Thymus (tissue), 14 donors: ENCODE results near the gene SHC1. TPM values are rescaled to one million over a fixed set of nuclear protein-coding genes. Genes with fewer than 3 reads are reported as not detected.

Source experiments
- DNase-seq, 9 donors: peaks; one replicate each; pipeline ENCODE4 v3.0.0-alpha.2; 2013; ENCODE audit warnings: low spot score in 9 of 9, low read depth in 6 of 9, missing footprints in 1 of 9
- H3K27ac ChIP-seq, 2 donors: one replicate each; pipeline ENCODE4 v1.5.1; 2013; ENCODE audit warnings: control low read depth in 1 of 2, low read depth in 1 of 2, low read length in 1 of 2, mild to moderate bottlenecking in 1 of 2, moderate library complexity in 1 of 2
- H3K27me3 ChIP-seq, 2 donors: one replicate each; pipeline ENCODE4 v1.5.1; 2013; ENCODE audit warnings: low read length in 1 of 2; ENCODE audit not compliant: control insufficient read depth in 2 of 2, insufficient read depth in 1 of 2
- H3K36me3 ChIP-seq, 2 donors: one replicate each; pipeline ENCODE4 v1.5.1; 2013; ENCODE audit warnings: low read length in 1 of 2, mild to moderate bottlenecking in 1 of 2, moderate library complexity in 1 of 2; ENCODE audit not compliant: control insufficient read depth in 2 of 2, insufficient read depth in 2 of 2
- H3K4me1 ChIP-seq, 2 donors: one replicate each; pipeline ENCODE4 v1.5.1; 2013; ENCODE audit warnings: low read length in 2 of 2; ENCODE audit not compliant: control insufficient read depth in 2 of 2, insufficient read depth in 2 of 2
- H3K4me3 ChIP-seq, 2 donors: one replicate each; pipeline ENCODE4 v1.5.1; 2013; ENCODE audit warnings: low read length in 2 of 2, control low read depth in 1 of 2, mild to moderate bottlenecking in 1 of 2
- H3K9me3 ChIP-seq, 2 donors: one replicate each; pipeline ENCODE4 v1.5.1; 2013; ENCODE audit warnings: low read length in 1 of 2, mild to moderate bottlenecking in 1 of 2; ENCODE audit not compliant: control insufficient read depth in 2 of 2, insufficient read depth in 1 of 2
- WGBS: extraction: QIAGEN DNeasy Blood & Tissue Kit; methylation state at CpG from one replicate; pipeline ENCODE4 v1.1.7; 2013; 5-methylcytosine and 5-hydroxymethylcytosine counted together
- long read RNA-seq, 10 donors: transcript quantifications; one replicate each; lab custom pipeline, GENCODE V29; 2026
- polyA plus RNA-seq: library from polyadenylated mRNA; stranded (reverse); fragments of 200-250 nt; gene quantifications from one replicate; pipeline ENCODE4 v1.2.3, GENCODE V29; 2013
- total RNA-seq: library from RNA; stranded (reverse); fragments of 120-200 nt; gene quantifications from one replicate; pipeline ENCODE4 v1.2.4, GENCODE V29; 2013
- donor health status: healthy.

SHC1 gene, protein sequence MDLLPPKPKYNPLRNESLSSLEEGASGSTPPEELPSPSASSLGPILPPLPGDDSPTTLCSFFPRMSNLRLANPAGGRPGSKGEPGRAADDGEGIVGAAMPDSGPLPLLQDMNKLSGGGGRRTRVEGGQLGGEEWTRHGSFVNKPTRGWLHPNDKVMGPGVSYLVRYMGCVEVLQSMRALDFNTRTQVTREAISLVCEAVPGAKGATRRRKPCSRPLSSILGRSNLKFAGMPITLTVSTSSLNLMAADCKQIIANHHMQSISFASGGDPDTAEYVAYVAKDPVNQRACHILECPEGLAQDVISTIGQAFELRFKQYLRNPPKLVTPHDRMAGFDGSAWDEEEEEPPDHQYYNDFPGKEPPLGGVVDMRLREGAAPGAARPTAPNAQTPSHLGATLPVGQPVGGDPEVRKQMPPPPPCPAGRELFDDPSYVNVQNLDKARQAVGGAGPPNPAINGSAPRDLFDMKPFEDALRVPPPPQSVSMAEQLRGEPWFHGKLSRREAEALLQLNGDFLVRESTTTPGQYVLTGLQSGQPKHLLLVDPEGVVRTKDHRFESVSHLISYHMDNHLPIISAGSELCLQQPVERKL
- 30.5 TPM for total RNA-seq
- 66.7 TPM for polyA plus RNA-seq
- long read RNA-seq, donor 1, partial matches to known transcripts, result 0 of 1 reads
- long read RNA-seq, donor 1, other reads (novel, unspliced or antisense), result 0 of 1 reads
- long read RNA-seq, donor 2, transcript SHC1-210 (12 exons, 3,481 nt), result minor isoform, 6 of 32 reads
- long read RNA-seq, donor 2, transcript SHC1-205 (13 exons, 3,062 nt), result major isoform, 10 of 32 reads
- long read RNA-seq, donor 2, partial matches to known transcripts, result 12 of 32 reads
- long read RNA-seq, donor 2, other reads (novel, unspliced or antisense), result 0 of 32 reads
- long read RNA-seq, donor 3, transcript SHC1-205 (13 exons, 3,062 nt), result minor isoform, 5 of 17 reads
- long read RNA-seq, donor 3, transcript SHC1-210 (12 exons, 3,481 nt), result major isoform, 6 of 17 reads
- long read RNA-seq, donor 3, transcript SHC1-204 (13 exons, 3,059 nt), result minor isoform, 5 of 17 reads
- long read RNA-seq, donor 3, partial matches to known transcripts, result 0 of 17 reads
- long read RNA-seq, donor 3, other reads (novel, unspliced or antisense), result 0 of 17 reads
- long read RNA-seq, donor 4, partial matches to known transcripts, result 0 of 4 reads
- long read RNA-seq, donor 4, other reads (novel, unspliced or antisense), result 0 of 4 reads
- long read RNA-seq, donor 5, partial matches to known transcripts, result 5 of 10 reads
- long read RNA-seq, donor 5, other reads (novel, unspliced or antisense), result 0 of 10 reads
- long read RNA-seq, donor 6, partial matches to known transcripts, result 0 of 6 reads
- long read RNA-seq, donor 6, other reads (novel, unspliced or antisense), result 0 of 6 reads
- long read RNA-seq, donor 7, partial matches to known transcripts, result 210 of 245 reads
- long read RNA-seq, donor 7, other reads (novel, unspliced or antisense), result 28 of 245 reads
- long read RNA-seq, donor 8, transcript SHC1-205 (13 exons, 3,062 nt), result major isoform, 5 of 10 reads
- long read RNA-seq, donor 8, partial matches to known transcripts, result 0 of 10 reads
- long read RNA-seq, donor 8, other reads (novel, unspliced or antisense), result 0 of 10 reads
- long read RNA-seq, donor 9, partial matches to known transcripts, result 0 of 6 reads
- long read RNA-seq, donor 9, other reads (novel, unspliced or antisense), result 0 of 6 reads
- long read RNA-seq, donor 10, partial matches to known transcripts, result 5 of 10 reads
- long read RNA-seq, donor 10, other reads (novel, unspliced or antisense), result 0 of 10 reads

DNA sequence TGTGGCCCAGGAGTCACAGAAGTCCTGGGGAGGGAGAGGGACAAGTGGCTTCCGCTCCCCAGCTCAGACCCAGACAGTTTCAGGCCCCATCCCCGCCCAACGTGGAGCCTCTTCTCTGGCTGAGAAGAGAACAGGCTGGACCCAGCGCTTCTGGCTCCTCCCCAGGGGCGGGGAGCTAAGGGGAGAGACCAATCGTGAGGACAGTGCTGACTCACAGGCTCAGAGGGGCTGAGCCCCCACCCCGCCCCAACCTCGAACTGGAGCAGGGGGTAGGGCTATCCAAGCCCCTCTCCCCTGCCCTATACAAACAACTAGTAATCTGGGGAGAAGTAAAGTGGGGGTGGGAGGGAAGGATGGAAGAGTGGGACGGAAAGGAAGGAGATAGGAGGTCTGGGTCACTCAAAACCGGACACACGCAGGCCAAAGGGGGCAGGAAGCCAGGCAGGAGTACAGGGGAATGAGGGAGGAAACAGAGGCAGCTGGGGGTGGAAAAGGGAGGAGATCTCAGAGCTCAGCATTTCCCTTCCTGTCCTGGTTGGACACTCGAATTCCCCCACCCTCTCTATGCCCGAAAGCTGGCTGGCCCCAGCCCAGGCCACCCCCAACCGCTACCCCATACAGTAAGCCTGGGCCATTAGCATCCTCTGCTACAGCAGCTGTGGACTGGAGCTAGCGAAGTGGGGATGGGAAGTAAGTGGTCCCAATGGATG, at the start of gene SHC1:
Gene SHC1 (minus strand): TSS at position 117 of the 710 bp plus-strand sequence. CDS start 221 bp downstream, outside the sequence.
- 67% methylated on average over 15 of the region's 15 CpGs for WGBS
- peaks cover 0 to 3% of the 10 kb centered on the region in 2 donors for H3K9me3 ChIP-seq
- H3K4me1 ChIP-seq, result peaks cover 15 to 38% of the 10 kb centered on the region in 2 donors
- H3K4me3 ChIP-seq, result peak within 1 kb of the TSS in 1 of 2 donors; percentile 4
- H3K27ac ChIP-seq, result peak within 1 kb of the TSS; percentile 70 to 87
- DNase-seq, result no peak
- H3K27me3 ChIP-seq, result no peaks in the 10 kb centered on the region
- peaks cover 26 to 35% of the 10 kb centered on the region in 2 donors for H3K36me3 ChIP-seq

DNA sequence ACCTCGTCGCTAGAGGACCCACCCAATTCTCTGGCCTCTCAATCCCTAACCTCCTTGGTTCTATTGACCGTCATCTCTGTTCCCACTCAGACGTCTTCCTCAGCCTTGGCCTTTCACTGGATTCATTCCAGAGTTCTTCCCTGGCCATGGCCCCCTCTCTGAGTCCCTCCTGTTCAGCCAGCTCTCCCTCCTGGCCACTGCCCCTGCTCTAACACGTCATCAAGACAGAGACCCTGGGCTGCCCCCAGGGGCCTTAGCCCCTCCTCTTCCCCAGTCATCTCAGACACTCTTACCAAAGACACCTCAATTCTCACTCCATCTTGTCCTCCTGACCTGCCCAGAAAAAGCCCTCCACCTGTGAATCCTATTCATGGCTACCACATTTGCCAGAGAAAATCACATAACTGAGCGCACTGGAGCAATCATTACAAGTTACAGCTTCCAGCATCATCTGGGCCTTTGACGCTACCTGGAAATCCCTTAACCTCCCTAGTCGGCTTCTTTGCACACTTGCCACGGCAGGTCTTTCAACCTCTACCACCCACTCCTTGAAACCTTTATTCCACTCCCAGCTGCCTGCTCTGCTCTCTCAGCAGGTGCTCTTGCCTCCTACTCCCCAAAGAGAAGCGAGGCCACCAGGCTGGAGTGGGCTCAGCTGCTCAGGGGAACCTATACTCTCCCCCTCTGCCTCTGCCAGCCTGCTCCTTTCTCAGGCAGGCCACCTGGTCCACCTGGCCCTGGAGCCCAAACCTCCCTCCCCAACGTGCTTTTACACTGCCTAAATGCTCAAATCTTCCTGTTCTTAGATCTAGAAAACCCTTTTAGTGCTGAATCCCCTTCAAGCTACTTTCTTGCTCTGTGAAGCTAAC, 49.1 kb upstream of the SHC1 start:
- Histone ChIP-seq H3K4me1 (peaks cover 35 to 52% of the 10 kb centered on the region in 2 donors), H3K4me3 (no peak overlapping the region), H3K27me3 (peaks cover 12 to 83% of the 10 kb centered on the region in 2 donors), H3K36me3 (peaks cover 6 to 7% of the 10 kb centered on the region in 2 donors), H3K9me3 (peaks cover 5 to 10% of the 10 kb centered on the region in 2 donors), H3K27ac (peak overlapping the region in 1 of 2 donors; percentile 55)
- no peak for DNase-seq
- 80% methylated on average over 11 of the region's 11 CpGs for WGBS

DNA sequence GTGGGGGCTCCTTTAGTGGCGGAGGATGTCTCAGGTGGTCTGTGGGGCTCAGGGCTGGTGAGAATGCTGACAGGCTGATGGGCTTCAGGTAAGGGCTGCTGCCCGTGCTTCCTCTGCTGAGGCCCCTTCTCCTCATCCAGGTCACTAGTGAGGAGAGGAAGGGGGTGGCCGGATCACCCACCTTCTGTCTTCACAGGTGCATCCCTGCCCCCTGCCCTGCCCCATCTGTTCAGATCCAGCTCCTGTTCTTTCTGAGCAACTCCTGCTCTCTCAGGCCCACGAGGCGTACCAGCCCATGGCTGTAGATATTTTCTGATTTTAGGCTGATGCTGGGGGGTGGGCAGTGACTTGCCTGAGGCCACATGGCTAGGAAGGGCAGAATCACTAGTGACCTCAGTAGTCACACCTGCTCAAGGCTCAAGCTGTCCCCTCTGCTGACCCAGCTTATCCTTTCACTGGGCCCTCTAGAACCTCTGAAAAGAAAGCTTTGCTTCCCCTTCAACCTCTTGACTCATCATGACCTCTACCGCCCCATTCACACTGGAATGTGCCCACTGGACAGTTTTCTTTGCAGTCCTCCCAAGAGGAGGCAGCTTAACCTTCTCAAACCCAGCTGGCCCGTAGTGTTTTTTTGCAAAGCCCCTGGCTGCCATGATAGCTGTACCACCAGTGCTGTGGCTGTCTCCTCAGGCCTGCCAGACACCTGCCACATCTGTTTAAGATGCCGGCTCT, 48.2 kb upstream of the SHC1 start:
- Histone ChIP-seq H3K9me3 (peaks cover 6 to 10% of the 10 kb centered on the region in 2 donors), H3K4me3 (no peak overlapping the region), H3K4me1 (peaks cover 37 to 60% of the 10 kb centered on the region in 2 donors), H3K27ac (no peak overlapping the region), H3K36me3 (peaks cover 6 to 12% of the 10 kb centered on the region in 2 donors), H3K27me3 (peaks cover 12 to 83% of the 10 kb centered on the region in 2 donors)
- WGBS, result 95% methylated on average over 8 of the region's 8 CpGs
- no peak for DNase-seq

DNA sequence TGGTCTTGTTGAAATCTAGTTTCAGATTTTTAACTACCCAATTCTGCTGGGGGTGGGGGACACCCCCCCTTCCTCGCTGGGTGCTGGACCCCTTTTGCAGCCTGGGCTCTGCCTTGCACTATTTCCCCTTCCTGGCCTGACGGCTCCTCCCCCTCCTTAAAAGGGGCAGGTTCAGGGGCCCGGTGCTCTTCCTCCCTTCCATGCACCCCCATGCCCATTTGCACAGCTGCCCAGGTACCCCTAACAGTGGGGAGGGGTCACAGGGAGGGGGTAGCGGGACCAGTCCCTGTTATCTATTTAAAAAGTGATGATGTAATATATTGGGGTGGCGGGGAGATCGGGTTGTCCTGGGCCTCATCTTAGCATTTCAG, 47.4 kb upstream of the SHC1 start:
- WGBS, result 44% methylated on average over 6 of the region's 6 CpGs
- Histone ChIP-seq H3K4me1 (peaks cover 42 to 68% of the 10 kb centered on the region in 2 donors), H3K27me3 (peaks cover 12 to 79% of the 10 kb centered on the region in 2 donors), H3K9me3 (peaks cover 6 to 10% of the 10 kb centered on the region in 2 donors), H3K4me3 (no peak overlapping the region), H3K36me3 (peaks cover 6 to 12% of the 10 kb centered on the region in 2 donors), H3K27ac (no peak overlapping the region)
- no peak for DNase-seq

DNA sequence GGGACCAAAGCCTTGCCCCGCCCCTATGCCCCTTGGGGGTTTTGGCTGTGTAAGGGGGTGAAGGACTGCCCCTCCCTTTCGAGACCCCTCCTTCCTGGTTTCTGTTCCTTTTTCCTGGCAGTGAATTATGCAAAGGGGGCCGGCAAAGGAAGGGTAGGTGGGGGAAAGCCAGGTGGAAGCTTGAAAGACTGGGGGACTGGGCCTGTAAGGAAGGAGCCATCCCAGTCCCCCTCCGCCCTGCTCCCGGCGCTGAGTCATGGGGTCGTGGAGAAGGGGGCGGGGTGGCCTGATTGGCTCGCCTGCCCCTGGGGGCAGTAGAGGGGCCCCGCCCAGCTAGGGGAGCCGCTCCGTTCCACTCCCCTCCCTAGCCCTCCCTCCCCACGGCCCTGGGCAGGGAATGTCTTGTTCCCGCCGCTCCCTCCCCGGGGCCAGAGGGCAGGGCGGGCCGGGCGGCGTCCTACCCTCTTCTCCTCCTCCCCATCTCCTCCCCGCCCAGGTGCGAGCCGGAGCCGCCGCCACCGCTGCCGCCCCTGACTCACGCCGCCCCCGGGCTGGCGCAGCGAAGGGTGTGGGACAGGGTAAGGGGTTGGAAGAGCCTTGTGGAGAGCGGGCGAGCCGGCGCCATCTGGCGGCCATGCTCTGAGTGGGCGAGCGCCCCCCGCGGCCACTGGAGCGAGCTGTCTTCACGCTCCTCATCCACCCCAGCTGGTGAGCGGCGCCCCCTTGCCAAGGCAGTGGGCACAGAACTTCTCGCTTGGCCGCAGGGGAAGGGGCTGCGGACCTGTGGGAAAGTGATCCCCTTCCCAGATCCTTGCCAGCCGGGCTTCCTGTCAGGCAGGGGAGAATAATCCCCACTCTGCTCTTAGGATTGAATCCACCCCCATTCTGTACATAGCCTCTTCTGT, 46.7 kb upstream of the SHC1 start:
- WGBS, result 6% methylated on average over 49 of the region's 49 CpGs
- H3K27me3 ChIP-seq, result peaks cover 11 to 79% of the 10 kb centered on the region in 2 donors
- peaks cover 6 to 10% of the 10 kb centered on the region in 2 donors for H3K9me3 ChIP-seq
- peaks cover 46 to 74% of the 10 kb centered on the region in 2 donors for H3K4me1 ChIP-seq
- H3K27ac ChIP-seq, result peak overlapping the region in 1 of 2 donors; percentile 80
- H3K36me3 ChIP-seq, result peaks cover 6 to 12% of the 10 kb centered on the region in 2 donors
- H3K4me3 ChIP-seq, result peak overlapping the region in 1 of 2 donors; percentile 27
- peak in 4 of 9 donors; percentile 61 to 89 (median 82) for DNase-seq

DNA sequence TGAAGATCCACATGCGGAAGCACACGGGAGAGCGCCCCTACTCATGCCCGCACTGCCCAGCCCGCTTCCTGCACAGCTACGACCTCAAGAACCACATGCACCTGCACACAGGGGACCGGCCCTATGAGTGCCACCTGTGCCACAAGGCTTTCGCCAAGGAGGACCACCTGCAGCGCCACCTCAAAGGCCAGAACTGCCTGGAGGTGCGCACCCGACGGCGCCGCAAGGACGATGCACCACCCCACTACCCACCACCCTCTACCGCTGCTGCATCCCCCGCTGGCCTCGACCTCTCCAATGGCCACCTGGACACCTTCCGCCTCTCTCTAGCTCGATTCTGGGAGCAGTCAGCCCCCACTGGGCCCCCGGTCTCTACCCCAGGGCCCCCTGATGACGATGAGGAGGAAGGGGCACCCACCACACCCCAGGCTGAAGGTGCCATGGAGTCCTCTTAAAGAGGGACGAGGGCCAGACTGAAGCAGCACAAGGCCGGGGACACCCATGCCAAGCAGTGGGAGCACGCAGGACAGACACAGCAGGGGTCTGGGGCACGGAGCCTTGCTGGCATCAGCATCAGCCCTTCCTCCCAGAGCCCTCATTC, 45.8 kb upstream of the SHC1 start:
- Histone ChIP-seq H3K36me3 (peaks cover 6 to 12% of the 10 kb centered on the region in 2 donors), H3K27ac (peak overlapping the region in 1 of 2 donors; percentile 80), H3K4me3 (no peak overlapping the region), H3K27me3 (peaks cover 13 to 79% of the 10 kb centered on the region in 2 donors), H3K9me3 (peaks cover 6 to 10% of the 10 kb centered on the region in 2 donors), H3K4me1 (peaks cover 48 to 84% of the 10 kb centered on the region in 2 donors)
- peak in 1 of 9 donors; percentile 60 for DNase-seq
- WGBS, result 20% methylated on average over 26 of the region's 26 CpGs
